ENCODE measurements around the gene EHD4.

The EHD4 gene

DNA sequence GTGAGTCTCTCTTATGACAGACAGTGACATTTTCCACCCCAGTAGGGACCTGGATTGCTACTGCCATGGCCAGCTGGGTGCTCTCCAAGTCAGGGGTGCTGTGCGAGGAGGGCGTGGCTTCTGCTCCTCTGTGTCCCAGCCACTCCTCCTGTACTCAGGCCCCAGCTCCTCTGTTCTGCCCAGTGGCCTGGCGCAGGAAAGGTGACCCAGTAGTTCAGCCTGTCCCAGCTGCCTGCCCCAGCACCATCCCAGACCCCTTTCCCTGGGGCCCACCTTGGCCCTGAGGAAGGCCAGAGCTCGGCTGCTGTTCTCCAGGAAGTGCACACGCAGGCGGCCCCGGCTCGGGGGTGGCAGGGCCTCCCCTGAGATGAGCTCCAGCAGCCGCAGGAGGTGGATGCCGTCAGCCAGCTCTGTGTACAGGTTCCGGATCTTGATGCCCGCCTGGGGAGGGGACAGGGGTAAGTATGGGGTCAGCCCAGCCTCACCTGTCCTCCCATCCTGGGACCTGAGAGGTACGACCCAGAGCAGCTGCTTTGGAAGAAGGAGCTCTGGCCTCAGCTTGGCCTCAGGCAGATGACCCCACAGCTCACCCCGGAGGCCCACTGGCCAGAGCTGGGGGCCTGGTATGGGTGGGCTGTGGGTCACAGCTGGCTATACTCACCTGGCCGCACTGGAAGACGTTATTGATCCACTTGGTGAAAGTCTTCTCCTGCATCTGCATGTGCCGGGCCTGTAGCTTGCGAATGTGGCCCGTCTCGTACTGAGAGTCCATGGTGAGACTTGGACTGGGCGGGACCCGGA is 79.5 kb downstream of the EHD4 start:
- DNase-seq: no peak

DNA sequence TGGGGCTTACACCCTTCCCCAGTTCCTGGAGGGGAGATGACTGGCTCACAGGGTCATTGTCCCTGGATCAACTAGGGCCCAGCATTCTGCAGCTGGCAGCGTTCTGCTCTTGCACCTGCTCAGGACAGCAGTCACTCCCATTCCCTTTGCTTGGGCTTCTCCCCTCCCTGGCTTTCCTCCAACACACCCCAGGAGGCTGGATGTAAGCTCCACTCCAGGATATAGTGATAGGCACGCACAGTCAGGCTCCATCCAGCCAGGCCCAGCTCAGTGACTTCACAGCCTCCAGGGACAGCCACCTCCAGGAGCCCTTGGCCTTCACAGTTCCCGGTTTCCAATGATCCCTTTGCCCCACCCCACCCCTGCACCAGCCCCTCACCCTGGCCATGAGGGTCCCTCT is 80.4 kb downstream of the EHD4 start:
- DNase-seq: peak; percentile 92

DNA sequence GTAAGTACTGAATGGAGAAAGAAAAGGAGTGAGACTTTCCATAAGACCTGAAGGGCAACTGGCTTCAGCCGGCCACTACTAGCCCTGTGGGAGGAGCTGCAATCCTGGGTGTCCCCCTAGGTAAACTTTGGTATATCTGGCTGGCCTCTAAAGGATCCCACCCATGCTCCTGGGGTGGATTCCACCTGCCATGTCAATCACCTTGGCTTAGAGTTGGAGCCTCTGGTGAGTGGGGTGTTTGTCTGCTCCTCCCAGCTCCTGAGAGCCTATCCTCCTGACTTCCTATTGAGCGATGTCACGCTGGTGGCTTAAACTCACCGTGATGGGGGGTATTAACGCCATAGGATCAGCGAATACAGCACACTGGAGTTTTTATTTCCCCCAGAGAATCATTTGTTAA is 81.1 kb downstream of the EHD4 start:
- DNase-seq: peak; percentile 53

DNA sequence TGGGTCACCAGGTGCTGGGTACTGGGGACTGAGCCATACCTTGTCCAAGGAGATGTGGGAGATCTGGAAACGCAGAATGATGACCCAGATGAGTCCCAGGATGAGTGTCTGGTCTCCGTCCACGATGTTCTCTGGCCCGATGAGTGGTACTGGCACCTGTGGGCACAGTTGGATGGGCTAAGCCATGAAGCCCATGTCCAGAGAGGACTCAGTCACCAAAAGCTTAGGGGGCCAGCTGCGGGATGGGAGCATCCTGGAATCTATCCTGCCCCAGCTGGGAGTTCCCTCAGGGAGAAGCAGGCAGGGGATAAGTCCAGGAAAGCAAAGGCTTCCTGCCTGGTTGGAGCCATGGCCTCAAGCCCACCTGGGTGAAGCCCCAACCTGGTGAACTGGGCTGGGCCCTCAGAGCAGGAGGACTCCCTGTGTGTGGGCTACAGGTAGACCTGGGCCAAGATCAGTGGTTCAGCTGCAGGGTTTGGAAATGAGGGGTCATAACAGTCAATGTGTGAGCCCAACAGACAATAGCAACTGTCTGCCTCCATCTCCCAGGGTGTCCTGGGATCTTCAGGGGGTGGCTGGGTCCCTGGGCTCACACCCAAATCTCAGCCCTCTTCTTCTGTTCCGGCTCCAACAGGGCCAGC is 82.2 kb downstream of the EHD4 start:
- no peak for DNase-seq

DNA sequence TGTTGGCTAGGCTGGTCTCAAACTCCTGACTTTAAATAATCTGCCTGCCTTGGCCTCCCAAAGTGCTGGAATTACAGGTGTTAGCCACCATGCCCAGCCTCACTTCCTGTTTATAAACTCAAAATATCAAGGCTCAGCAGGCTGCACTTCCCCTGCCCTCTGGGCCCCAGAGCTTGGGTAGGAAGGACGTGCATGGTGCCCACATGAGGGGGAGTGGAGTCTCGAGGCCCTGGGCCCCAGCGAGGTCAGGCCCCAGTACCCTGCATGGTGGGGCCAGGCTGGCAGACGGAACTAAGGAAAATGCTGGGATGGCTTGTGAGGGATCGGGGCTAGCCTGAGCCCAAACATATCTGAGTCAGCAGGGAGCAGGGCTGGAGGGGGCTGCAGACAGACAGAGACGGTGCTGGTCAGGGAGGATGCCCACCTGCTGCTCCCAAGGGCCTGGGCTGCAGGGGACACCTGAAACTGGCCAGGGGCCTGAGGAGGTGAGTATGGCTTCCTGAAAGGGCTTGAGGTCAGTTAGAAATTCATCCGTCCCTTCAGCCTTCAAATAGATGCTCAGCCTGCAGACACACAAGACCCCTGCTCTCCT is 83.6 kb downstream of the EHD4 start:
- DNase-seq: no peak

DNA sequence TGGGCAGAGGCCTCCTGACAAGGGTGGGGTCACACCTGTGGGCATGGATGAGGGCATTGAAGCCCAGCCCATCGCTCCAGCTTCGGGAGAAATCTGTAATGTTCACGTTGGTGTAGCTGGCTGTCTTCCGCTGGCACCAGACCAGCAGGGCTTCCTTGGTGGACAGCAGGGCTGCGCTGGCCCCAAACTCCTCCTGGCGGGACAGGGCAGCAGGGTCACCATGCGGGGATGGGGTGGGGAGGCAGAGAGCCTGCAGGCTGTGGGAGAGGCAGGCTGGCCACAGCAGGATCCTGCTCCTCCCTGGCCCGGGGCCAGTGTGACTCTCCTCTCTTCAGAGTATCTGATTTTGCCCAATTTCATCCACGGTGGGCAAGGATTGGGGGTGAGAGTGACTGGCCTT is 84.5 kb downstream of the EHD4 start:
- no peak for DNase-seq

DNA sequence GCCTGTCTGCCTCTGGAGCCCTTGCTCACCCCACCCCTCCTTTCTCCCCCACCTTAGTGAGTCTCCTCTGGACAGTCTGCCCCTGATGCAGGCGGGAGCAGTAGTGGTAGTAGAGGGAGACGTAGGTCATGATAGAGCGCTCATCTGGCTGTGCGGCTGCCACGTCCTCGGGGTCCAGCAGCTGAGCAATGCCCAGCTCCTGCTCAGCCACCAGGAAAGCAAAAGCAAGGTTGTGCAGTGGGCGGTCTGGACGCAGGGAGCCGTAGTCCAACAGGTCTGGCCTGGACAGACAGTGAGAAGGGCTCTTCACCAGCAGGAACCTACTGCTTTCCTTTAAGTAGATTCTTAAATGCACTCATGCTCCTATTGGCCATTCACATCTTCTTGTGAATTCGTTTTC is 85.2 kb downstream of the EHD4 start:
- no peak for DNase-seq

DNA sequence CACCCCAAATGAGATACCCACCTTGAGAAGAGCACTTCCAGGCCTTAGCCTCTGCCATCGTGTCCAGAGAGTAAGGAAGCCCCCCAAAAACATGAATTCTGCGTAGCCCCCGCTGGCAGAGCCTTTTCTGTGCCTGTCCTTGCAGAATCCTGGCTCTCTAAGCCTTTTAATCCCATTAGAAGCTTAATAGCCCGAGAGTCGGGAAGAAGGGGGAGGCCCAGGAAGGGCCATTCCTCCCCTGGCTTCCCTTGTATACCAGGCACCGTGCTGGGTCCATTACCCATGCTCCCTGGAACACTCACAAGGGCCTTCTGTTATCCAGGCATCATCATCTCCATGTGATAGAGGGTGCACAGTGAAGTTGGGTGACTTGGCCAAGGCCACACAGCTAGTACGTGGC is 85.6 kb downstream of the EHD4 start:
- DNase-seq: no peak

DNA sequence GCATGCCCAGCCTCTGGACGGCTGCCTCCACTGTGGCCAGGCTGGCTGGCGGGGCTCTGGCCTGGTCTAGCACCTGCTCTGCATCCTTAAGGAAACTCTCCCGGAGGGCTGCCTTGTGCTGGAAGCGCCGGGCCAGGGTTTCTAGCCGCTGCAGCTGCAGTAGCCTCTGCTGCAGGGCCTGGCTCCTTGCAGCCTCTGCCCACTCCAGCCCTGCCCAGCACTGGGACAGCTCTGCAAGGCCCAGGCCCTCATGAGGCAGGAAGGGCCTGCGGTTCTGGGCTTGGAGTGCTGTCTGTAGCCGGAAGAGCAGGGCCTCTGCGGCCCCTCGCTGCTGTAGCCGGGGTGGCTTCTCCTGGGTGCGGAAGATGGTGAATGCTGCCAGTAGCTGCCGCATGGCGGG is 86.5 kb downstream of the EHD4 start:
- no peak for DNase-seq

DNA sequence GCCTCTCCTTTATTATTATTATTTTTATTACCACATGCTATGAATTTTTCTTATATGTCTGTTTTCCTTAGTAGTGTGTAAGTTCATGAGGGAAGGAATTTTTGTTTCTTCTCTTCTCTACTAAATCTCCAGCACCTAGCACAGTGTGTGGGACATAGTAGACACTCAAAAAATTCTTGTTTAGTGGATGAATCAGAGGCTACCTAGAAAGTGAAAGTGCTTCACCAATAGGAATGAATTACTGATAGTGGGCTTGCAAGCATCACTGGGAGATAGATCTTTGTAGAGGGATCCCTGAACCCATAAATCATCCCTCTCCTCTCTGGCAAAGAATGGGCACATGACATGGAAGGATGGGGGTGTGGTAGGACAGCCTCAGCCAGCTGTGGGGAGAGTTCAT is 87.0 kb downstream of the EHD4 start:
- DNase-seq: no peak

DNA sequence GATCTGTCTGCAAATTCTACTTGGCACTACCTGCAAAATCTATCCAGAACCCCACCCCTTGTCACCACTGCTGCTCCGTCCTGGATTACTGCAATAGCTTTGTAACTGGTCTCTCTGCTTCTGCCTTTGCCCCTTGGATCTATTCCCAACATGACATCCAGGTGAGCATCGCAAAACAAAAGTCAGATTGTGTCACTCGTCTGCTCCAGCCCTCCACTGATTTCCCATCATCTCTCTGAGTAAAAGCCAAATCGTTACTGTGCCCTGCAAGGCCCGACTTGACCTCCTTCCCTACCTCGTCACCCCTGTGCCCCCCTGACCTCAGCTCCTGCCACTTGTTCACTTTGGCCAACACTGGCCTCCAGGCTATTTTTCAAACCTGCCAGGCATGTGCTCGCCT is 87.9 kb downstream of the EHD4 start:
- DNase-seq: no peak

DNA sequence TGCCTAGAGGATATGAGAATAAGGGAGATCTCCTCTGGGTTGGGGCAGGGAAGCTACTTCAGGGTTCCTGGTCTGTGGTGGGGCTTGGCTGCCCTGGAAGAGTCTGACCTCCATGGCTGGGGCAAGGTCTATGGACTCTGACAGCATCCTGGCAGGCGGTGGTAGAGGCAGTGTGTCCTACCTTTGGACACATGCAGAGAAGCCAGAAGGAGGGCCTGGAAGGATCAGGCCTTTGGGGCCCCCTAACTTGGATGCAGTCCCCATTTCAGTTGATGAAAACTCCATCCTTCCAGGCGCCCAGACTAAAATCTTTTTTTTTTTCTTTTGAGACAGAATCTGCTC is 88.9 kb downstream of the EHD4 start:
- DNase-seq: no peak

DNA sequence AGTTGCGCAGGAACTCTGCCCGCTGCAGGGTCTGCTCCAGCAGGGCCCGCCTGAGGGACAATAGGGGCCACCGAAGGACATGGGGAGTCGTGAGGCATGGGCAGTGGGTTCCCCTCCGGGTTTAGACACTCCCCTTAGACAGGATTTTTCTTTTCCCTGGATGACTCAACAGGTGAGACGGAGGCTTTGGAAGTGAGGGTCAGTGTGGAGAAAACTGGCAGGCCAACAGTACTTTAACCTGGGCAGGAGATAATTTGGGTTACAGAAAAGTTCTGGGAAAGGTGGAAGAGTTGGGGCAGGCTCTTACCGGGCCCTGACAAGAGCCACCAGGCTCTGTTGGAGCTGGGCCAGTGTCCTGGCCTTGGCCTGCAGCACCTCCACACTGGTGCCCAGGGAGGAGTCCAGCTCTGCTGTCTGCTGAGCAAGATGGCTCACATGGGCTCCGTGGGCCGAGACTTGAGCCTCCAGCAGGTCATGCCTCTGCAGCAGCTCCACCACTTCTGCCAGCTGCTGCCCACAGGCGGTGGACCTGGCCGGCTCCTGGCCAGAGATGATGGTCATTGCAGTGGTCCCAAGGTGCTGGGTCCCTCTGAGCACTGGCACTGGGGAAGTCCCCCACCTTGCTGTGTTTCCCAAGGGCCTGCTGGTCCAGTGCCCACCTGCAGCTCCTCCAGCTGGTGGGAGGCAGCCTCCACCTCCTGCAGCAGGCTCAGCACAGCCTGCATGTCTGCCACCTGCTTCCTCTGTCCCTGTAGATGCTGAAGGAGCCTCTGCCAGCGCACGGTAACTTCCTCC is 89.5 kb downstream of the EHD4 start:
- DNase-seq: no peak

DNA sequence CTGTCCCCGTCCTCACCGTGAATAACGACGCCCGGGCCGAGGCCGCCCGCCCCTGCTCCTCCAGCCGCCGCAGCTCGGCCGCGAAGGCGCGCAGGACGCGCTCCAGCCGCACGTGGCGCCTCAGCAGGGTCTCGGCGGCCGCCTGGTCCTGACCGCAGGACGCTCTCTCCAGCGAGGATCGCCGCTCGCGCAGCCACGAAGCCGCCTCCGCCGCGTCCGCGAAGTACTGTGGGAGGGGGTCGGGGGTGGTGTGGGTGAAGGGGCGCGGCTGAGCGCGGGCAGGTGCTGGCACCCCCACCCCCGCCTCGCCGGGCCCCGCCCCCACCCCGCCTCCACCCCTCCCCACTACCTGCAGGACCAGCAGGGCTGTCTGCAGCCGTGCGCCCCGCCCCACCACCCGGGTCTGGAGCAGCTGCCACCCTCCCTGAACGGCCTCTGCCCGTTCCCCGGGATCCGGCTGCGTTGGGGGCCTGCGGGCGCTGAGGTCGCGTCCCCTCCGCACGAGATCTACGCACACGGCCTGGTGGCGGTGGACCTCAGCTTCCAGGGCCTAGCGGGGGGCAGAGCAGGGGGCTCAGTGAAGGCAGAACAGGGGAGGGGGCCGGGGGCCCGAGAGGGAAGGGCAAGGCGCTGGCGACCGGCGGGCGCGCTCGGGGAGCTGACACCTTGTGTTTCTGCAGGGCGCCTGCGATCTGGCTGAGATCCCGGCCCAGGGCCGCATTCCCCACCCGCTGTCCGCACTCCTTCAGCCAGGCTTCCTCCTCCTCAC is 90.3 kb downstream of the EHD4 start:
- DNase-seq: peak; percentile 5

DNA sequence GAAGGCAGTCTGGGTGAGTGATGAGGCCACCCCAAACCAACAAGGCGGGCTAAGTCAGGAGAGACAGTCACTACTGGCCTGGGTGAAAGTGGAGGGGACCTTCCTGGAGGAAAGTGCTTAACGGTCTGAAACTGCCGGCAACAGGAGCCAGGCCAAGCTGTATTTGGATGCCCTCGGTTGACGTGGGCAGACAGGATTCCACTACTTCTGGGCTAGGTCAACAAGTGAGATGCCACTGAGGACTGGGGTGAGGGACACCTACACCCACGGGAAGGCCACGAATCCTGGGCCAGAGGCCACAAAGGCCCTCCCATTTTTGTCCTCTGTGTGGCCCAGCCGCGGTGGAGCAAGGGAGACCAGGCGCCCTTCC is 90.8 kb downstream of the EHD4 start:
- no peak for DNase-seq

DNA sequence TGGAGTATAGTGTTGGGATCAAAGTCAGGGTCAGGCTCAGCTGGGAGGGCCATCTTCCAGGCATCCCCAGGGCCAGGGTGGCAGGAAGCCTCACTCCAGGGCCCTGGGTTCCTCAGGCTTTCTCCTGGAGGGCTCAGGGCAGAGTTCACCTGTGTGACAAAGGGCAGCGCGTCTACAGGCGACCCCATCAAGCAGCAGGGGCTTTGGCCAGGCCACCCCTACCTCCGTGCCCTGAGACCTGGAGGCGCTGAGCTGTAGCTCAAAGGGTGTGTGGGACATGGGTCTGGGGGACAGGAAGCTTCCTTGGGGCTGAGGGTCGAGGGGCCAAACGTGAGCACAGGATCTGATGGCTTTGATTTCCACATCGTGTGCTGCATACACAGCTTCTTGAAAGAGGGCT is 91.3 kb downstream of the EHD4 start:
- no peak for DNase-seq

DNA sequence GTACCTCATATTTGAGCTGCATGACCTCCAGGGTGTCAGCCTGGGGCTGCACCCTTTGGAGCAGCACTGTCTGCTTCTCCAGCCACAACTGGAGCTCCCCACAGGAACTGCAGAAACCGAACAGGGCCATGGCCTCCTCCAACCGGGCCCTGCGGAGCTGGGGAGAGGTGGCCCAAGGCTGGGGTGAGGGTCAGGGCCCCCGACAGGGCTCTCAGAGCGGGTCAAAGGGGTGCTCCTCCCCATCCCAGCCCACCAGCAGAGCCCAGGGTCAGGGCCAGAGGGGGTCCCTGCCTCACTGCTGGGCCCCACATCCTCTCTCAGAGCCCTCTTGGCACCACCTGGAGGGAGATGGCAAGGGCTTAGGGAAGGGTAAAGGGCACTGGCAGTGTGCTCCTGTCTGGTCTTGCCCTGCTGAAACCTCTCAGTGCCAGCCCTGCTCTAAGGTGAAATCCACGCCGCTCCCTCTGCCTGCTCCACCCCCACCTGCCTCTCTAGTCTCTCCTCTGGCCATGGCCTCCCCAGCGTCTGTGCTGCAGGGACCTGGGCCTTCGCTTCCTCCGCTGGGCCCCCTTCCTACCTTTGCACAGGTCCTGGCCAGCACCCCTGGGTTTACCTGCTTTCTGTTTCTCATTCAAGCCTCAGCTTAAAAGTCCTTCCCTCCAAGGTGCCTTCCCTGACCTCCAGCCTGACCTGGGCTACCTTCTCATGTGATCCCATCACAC is 92.0 kb downstream of the EHD4 start:
- DNase-seq: no peak

DNA sequence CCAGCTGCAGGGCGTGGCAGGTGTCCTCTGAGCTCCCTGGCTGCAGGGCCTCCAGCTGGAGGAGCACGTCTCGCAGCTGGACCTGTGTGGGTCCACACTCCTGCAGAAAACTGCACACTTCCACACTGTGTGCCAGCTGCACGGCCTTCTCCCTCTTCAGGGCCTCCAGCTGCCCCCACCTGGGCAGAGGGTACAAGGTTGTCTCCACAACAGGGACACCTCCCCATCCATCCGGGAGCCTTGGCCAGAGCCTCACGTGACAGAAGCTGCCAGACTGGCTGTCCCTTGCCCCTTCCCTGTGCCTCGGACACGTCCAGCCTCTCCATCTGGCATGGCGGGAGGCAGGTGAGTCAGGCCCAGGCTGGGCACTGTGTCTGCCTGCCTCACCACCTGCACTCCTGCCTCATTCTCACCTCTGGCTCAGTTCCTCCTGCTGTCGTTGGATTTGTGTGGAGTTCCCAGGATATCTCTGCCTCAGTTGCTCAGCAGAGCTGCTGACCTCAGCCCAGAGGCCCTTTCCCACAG is 93.0 kb downstream of the EHD4 start:
- no peak for DNase-seq

DNA sequence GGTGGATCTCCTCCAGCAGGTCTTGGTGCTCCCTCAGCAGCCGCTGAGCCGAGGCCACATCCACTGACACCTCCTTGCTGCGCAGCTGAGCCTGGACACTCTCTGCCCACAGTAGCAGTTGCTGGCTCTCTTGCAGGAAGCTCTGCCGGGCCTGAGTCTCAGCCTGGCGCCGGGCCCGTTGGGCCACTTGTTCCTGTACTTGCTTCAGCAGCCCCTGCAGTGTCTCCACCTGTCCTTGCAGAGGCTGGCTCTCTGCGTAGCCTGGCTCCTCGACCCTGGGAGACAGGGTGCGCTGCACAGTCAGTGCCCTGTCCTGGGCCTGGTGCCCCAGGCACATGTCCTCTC is 94.0 kb downstream of the EHD4 start:
- no peak for DNase-seq

DNA sequence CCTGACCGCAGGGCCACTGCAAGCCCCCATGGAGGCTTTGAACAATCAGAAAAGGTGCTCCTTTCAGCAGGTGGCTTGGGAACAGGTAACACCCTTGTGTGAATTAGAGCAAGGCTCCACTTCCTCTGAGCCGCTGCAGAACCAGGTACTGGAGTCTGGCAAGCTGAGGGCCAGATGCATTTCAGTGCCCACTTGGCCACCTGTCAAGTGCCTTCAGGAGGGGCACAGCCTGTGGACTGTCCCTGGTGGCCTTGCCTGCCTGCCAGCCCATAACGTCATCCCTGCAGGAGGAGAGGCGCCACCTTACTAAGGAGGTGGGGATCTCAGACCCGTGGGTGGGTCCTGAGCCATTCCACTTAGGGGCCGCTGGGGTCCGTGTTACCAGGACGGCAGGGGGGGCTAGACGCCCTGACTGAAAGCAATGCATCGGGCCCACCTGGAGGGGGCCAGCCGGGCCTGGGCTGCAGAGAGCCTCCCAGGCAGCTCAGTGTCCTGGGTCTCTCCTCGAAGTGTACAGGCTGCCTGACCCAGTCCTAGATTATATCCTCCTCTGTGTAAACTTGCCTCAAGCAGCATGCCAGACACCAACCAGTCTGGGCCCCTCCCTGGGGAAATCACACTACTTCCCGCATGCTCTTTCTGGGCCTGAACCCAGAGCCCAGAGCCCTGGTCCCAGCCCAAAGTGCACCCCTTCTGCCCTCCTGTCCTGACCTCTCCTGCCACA is 94.6 kb downstream of the EHD4 start:
- DNase-seq: no peak

DNA sequence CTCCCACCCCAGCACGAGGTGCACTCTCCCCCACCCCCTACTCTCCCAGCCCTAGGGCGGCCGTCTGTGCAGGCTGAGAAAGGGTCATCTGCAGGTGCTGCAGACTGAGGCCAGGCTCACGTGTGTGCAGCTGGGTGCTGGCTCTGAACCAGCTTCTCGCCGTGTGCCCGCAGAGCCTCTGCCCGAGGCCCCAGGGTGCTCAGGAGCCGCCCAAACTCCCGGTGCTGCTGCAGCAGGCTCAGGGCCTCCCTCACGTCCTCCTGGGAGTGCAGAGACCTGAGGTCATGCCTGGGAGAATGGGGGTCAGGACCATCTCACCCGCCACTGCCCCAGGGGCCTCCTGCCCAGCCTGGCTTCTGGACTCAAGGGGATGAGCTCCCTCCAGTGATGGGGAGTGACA is 95.7 kb downstream of the EHD4 start:
- no peak for DNase-seq

DNA sequence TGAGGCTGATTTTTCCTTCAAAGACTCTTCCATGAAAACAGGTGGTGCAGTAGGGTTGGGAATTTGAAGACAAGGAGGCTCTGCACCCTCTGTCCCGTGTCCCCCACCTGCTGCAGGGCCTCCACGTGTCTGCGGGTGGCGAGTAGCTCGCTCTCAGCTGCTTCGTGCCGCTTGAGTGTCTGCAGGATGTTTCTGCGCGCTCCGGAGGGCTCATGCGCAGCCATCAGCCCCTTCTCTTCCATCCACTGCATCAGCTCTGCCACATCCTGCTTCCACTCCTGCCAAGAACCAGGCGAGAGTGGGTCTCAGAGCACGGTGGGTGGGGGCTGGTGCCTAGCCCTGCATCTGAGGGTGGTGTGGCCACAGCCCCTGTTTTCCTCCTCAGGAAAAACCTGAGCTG is 96.3 kb downstream of the EHD4 start:
- DNase-seq: no peak

Measured in NCI-H146 (cell line).